Psoas muscle (tissue), 8 donors: Measurements from ENCODE around the gene WIPF1. TPM values are rescaled to one million over a fixed set of nuclear protein-coding genes. Genes with fewer than 3 reads are reported as not detected.

ENCODE experiments used
- ATAC-seq, 4 donors: fragments of 200-7000 bp; cut with Tn5 transposase; one replicate each; pipeline ENCODE4 v1.9.1; 2020; ENCODE audit warnings: moderate library complexity in 3 of 4, mild to moderate bottlenecking in 2 of 4
- DNase-seq, 2 donors: peaks; one replicate each; pipeline ENCODE4 v3.0.0-alpha.2; 2020
- H3K27ac ChIP-seq: fragments of 200-600 bp; one replicate; pipeline ENCODE4 v1.8.0; 2022
- H3K27me3 ChIP-seq, 3 donors: fragments of 200-600 bp in 1 of 3; one replicate each; pipeline versions ENCODE4 v1.6.1 to v1.8.0; 2013 to 2022; ENCODE audit warnings: low read length in 2 of 3, mild to moderate bottlenecking in 2 of 3, moderate library complexity in 1 of 3; ENCODE audit not compliant: insufficient read depth in 3 of 3
- H3K36me3 ChIP-seq, 2 donors: fragments of 200-600 bp in 1 of 2; one replicate each; pipeline versions ENCODE4 v1.6.1 to v1.8.0; 2013 to 2022; ENCODE audit warnings: low read depth in 1 of 2, mild to moderate bottlenecking in 1 of 2, moderate library complexity in 1 of 2; ENCODE audit not compliant: insufficient read depth in 1 of 2
- H3K4me1 ChIP-seq: fragments of 200-600 bp; one replicate; pipeline ENCODE4 v1.8.0; 2022
- H3K4me3 ChIP-seq: fragments of 200-600 bp; one replicate; pipeline ENCODE4 v1.8.0; 2022; ENCODE audit warnings: mild to moderate bottlenecking
- H3K9me3 ChIP-seq: fragments of 200-600 bp; one replicate; pipeline ENCODE4 v1.8.0; 2022
- CTCF ChIP-seq: fragments of 200-600 bp; IDR thresholded peaks from one replicate; pipeline ENCODE4 v1.8.0; 2022; ENCODE audit warnings: antibody characterized with exemption
- WGBS, 3 donors: extraction: QIAGEN DNeasy Blood & Tissue Kit; methylation state at CpG; one replicate each; pipeline versions ENCODE4 v1.1.6 to v1.1.7; 2013; 5-methylcytosine and 5-hydroxymethylcytosine counted together
- intact Hi-C, 2 donors: fragments of 100-400 bp; cut with DNase I; formaldehyde crosslinking; loops; one replicate each; pipeline versions ENCODE4 v1.11.0 to v1.14.2; 2022
- polyA plus RNA-seq, 3 donors: library from polyadenylated mRNA; stranded (reverse); fragments of 200-250 nt; gene quantifications; one replicate each; pipeline ENCODE4 v1.2.3, GENCODE V29; 2013
- total RNA-seq, 4 donors: library from RNA; stranded (reverse); fragmentation: NEBNext Ultra II Directional in 2 of 4; extraction: Animal tissue kit (Norgen Biotek cat#: 25700) in 2 of 4; gene quantifications; one replicate each; pipeline versions ENCODE4 v1.2.1 to v1.2.4, GENCODE V29; 2021 to 2023
- donor health status: healthy with polysubstance abuse.
- donor health status: DM: no; HTN: no; CAD: no; lungs with moderate emphysema.
- donor health status: Bipolar disorder and iron deficiency.
- donor health status: healthy.
- donor health status: DM: yes; HTN: yes; CAD: no.
- donor health status: DM: no; HTN: no; CAD: no.
- donor health status: DM: no; HTN: no; CAD: no.
- donor health status: DM: yes; HTN: yes; CAD: no.

The WIPF1 gene
- total and polyA plus RNA-seq, 7 donors: 3.4 to 10.0 (median 6.2) TPM

DNA sequence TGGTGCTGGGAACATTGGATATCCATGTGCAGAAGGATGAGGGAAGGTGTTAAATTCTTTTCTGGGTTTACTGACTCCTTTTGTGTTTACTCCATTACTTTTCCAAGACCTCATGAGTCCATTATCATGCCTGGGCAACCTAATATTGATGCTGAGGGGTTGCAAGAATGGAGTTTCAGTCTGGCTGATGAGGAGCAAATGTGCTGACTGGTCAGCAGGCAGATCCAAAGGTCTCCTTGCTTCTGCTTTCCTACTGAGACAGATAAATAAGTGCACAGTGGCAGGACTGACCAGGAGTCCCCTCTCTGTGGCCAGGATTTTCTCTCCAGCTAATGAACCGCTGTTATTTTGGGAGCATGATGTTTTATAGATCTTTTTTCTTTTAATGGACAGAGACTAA, 43.6 kb upstream of the WIPF1 start:
- DNase-seq: no peak
- no peaks in the 10 kb centered on the region for H3K9me3 ChIP-seq
- ATAC-seq: no peak
- H3K27me3 ChIP-seq: peaks cover 0 to 2% (median 0%) of the 10 kb centered on the region in 3 donors
- WGBS, 3 donors: 85 to 100% (median 97%) methylated on average over 1 of the region's 1 CpG
- no peaks in the 10 kb centered on the region for H3K4me1 ChIP-seq
- H3K27ac ChIP-seq: no peak overlapping the region
- intact Hi-C loops: no loop called here
- TF ChIP-seq CTCF: no peak
- H3K36me3 ChIP-seq: no peaks in the 10 kb centered on the region
- no peak overlapping the region for H3K4me3 ChIP-seq

GRCh38 chr2:174636987-174637386, 39.4 kb upstream of the WIPF1 start:
- TF ChIP-seq CTCF: no peak
- DNase-seq (no peak), ATAC-seq (no peak)
- H3K9me3 ChIP-seq: no peaks in the 10 kb centered on the region
- no peak overlapping the region for H3K4me3 ChIP-seq
- 90 to 97% (median 92%) methylated on average over 1 of the region's 1 CpG for WGBS, 3 donors
- H3K4me1 ChIP-seq: no peaks in the 10 kb centered on the region
- H3K27ac ChIP-seq: no peak overlapping the region
- H3K27me3 ChIP-seq: no peaks in the 10 kb centered on the region
- intact Hi-C loops: no loop called here
- no peaks in the 10 kb centered on the region for H3K36me3 ChIP-seq

DNA sequence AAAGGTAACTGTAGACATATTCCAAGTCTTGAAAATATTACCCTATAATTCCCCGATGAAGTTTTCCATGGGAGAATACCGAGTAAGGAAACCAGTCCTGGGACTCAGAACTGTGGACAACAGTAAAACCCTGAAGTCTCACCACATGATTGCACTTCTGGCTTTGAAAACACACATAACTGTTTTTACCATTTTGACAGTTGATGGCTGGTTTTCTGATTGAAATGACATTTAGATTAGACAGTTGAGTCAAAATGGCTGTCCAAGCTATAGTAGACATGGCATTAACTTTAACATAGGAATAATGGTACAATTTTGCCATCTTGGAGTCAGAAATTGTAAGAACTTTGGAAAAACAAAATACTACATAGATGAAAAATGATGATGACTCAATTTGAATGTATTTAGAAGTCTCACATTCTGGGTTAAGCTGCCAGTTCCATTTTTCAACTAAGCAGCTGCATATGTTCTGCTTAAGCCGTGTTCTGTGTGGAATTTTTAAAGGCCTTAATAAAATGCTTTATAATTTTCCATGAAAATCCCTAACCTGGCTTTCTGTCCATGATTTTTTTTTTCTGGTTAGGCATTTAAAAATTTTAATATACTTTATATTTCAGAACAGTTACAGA, 38.3 kb upstream of the WIPF1 start:
- WGBS, 3 donors: 86 to 96% (median 87%) methylated on average over 3 of the region's 3 CpGs
- intact Hi-C loops: no loop called here
- Histone ChIP-seq H3K9me3 (no peaks in the 10 kb centered on the region), H3K4me3 (no peak overlapping the region), H3K36me3 (no peaks in the 10 kb centered on the region), H3K27ac (no peak overlapping the region), H3K27me3 (no peaks in the 10 kb centered on the region), H3K4me1 (no peaks in the 10 kb centered on the region)
- ATAC-seq (no peak), DNase-seq (no peak)
- TF ChIP-seq CTCF: no peak

GRCh38 chr2:174635015-174635593, 37.5 kb upstream of the WIPF1 start:
- TF ChIP-seq CTCF: no peak
- intact Hi-C loops: no loop called here
- 57 to 89% (median 62%) methylated on average over 3 of the region's 3 CpGs for WGBS, 3 donors
- no peaks in the 10 kb centered on the region for H3K27me3 ChIP-seq
- peak overlapping the region; percentile 42 for H3K4me3 ChIP-seq
- DNase-seq: no peak
- ATAC-seq: no peak
- H3K4me1 ChIP-seq: no peaks in the 10 kb centered on the region
- no peaks in the 10 kb centered on the region for H3K36me3 ChIP-seq
- peak overlapping the region; percentile 58 for H3K27ac ChIP-seq
- H3K9me3 ChIP-seq: no peaks in the 10 kb centered on the region
